ENCODE measurements around the gene NFKBIE.

The NFKBIE gene

Small RNAs within 50 kb of the gene (small RNA-seq; reads per million reads assigned to genes)
- gene RN7SL811P = 0 reads per million in 2 experiments
